Stomach (tissue), 4 donors: ENCODE data around the gene SHISA5.

Experiments used
- EP300 ChIP-seq: sonication (generic); formaldehyde crosslinking; IDR thresholded peaks from one replicate; pipeline ENCODE4 v1.6.1; 2017; ENCODE audit warnings: antibody characterized with exemption
- POLR2A ChIP-seq, 4 donors: fragments of 450-650 bp; IDR thresholded peaks; one replicate each; pipeline ENCODE4 v1.6.1; 2016; ENCODE audit warnings: antibody characterized with exemption in 4 of 4, control low read depth in 2 of 4, mild to moderate bottlenecking in 1 of 4, moderate library complexity in 1 of 4
- TF ChIP-seq, protein P1 (sequence below), 7 experiments: fragments of 450-650 bp in 4 of 7; fragments of 200-600 bp in 3 of 7; sonication (generic) in 3 of 7; IDR thresholded peaks; one replicate each; pipeline ENCODE4 v1.5.1; 2016 to 2019; ENCODE audit warnings: antibody characterized with exemption in 7 of 7, control low read depth in 2 of 7, mild to moderate bottlenecking in 1 of 7

DNA sequence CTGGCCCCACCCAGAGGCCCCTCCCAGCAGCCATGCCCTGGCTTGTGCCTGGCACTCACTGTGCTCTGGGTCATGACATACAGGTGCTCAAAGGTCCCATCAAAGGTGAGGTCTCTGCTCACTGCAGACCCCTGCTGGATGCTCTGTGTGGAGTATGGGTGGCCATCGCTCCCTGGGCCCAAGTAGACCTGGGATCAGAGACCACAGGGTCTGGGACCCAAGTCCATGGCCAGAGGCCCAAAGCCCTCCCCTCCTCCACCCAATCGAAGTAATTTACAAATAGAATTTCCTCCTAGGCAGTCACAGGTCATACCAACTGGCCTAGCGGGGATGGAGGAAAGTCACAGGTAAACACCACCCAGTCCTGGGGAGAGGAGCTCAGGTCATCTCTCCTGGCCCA lies 81.7 kb downstream of the SHISA5 start:
- TF ChIP-seq, protein P1, sequence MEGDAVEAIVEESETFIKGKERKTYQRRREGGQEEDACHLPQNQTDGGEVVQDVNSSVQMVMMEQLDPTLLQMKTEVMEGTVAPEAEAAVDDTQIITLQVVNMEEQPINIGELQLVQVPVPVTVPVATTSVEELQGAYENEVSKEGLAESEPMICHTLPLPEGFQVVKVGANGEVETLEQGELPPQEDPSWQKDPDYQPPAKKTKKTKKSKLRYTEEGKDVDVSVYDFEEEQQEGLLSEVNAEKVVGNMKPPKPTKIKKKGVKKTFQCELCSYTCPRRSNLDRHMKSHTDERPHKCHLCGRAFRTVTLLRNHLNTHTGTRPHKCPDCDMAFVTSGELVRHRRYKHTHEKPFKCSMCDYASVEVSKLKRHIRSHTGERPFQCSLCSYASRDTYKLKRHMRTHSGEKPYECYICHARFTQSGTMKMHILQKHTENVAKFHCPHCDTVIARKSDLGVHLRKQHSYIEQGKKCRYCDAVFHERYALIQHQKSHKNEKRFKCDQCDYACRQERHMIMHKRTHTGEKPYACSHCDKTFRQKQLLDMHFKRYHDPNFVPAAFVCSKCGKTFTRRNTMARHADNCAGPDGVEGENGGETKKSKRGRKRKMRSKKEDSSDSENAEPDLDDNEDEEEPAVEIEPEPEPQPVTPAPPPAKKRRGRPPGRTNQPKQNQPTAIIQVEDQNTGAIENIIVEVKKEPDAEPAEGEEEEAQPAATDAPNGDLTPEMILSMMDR (IDR thresholded peaks at IDR 0.05), result no peak
- no peak for TF ChIP-seq POLR2A (IDR thresholded peaks at IDR 0.05)
- TF ChIP-seq EP300, result no peak
